Cerebellar cortex (tissue), 1 donor: ENCODE data around the gene IGSF9B.

Experiments
- DNase-seq: peaks from one replicate; pipeline ENCODE4 v3.0.0-alpha.2; 2015; ENCODE audit warnings: low spot score

The IGSF9B gene

GRCh38 chr11:133936592-133936991 is 20.2 kb downstream of the IGSF9B start:
- no peak for DNase-seq

DNA sequence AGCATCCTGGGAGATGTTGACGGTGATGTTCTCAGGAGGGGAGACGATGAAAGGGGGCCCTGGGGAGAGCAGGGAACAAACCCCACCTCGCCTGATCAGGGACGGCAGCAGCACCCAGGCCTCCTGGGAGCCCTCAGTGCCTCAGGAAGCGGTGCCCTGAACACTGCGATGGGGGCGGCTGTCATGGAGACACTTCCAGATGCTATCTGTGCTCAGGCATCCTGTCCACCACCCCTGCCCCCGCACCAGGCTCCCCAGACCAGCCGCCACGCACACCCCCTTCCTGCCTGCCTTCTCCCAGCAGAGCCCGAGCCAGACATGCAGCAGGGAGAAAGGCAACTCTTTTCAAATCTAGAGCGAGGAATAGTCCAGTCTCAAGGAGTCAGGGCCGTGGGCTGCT is 20.6 kb downstream of the IGSF9B start:
- DNase-seq: no peak

GRCh38 chr11:133935551-133935910 is 21.2 kb downstream of the IGSF9B start:
- DNase-seq: no peak

DNA sequence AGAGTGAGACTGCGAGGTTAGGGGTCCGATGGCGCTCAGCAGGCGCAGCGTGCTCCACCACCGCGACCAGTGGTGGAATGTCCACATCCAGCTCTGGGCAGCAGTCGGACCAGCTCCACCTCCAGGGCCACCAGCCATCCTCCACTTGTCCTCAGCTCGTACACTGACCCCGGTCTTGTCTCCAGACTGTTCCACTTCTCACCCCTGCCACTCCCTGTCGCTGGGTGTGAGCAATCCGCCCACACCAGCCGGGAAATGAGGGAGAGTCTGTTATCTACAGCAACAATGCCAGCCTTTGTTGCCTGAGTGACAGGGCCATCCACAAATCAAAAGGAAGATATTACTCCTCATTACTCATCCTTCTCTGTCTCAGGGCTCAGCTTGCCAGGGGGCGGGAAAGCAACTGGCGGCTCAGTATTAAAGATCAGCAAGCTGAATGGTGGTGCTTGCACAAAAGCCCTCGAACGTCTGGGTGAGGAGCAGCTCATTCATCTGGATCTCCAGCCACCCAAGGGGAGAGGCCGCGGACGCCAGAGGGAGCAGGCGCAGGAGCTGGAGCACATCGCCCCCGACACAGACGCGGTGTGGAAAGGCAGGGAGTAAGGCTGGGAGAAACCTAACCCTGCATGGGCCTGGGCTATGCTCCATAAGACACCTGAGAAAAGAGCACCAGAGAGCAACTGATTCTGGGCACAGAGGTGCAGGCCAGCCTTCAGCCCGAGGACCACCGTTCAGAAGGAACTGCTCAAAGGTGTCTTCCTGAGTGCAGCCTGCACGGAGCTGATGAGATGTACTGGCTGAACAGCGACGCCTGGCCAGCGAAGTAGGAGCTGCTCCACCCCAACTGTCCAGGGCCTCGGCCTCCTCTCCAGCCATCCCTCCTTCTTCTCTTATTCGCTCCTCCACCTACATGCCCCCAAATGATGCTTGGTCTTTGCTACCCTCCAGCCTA is 21.9 kb downstream of the IGSF9B start:
- peak; percentile 92 for DNase-seq

GRCh38 chr11:133934096-133934495 is 22.7 kb downstream of the IGSF9B start:
- peak; percentile 73 for DNase-seq

- DNase-seq: no peak
Measured at GRCh38 chr11:133931449-133932060, 25.2 kb downstream of the IGSF9B start.

GRCh38 chr11:133930767-133931448 is 25.9 kb downstream of the IGSF9B start:
- DNase-seq: no peak

GRCh38 chr11:133930053-133930766 is 26.6 kb downstream of the IGSF9B start:
- no peak for DNase-seq

DNA sequence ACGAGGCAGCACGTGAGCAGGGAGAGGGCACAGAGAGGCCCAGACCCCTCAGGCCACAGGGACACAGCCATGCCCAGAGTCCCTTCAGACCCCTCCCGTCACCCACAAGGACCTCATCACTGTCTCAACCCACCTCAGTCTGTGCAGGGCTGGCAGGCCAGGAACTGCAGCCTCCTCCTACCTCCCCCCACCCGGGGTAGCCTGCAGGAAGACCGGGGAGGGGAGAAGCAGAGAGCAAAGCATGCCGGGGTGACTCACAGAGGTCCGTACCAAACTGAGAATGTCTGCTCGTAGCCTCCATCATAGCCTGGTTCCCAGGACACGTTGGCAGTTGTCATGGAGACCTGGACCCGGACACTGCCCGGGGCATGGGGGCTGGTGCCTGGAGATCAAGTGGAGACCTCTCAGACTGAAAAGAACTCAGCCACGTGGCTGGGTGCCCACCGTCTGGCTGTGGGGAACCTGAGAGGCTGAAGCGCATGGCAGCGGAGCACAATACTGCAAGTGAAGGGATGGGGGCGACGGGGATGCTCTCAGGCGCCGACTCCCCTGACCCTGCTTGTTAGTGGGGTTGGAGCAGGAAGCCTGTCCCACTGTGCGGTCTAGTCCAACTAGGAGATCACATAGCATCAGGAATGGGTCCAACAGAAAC is 27.2 kb downstream of the IGSF9B start:
- DNase-seq: no peak

DNA sequence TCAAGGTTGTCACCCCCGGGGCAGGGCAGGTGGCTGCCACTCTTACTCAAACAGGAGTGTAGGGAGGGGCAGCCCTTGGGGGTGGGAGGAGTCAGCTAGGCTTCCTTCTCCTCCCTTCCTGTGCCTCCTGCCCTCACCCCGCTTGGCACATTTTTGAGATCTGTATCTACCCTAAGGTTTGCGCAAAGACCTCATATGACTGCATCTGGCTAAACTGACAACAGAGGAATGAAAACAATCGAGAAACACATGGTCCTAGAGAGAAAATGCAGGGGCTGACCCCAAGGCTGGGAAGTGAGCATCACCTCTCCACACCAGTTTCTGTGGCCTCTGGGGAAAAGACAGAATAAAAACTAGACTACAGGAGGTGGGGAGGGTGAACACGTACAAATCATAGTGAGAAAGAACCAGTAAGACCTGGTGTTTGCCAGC is 28.1 kb downstream of the IGSF9B start:
- no peak for DNase-seq

GRCh38 chr11:133927690-133928627 is 28.8 kb downstream of the IGSF9B start:
- peak; percentile 78 for DNase-seq

- peak; percentile 31 for DNase-seq
Measured at GRCh38 chr11:133926466-133927246, 30.1 kb downstream of the IGSF9B start.

- peak; percentile 16 for DNase-seq
Measured at GRCh38 chr11:133925756-133926155, 31.0 kb downstream of the IGSF9B start.

GRCh38 chr11:133924661-133925060 is 32.1 kb downstream of the IGSF9B start:
- DNase-seq: no peak

DNA sequence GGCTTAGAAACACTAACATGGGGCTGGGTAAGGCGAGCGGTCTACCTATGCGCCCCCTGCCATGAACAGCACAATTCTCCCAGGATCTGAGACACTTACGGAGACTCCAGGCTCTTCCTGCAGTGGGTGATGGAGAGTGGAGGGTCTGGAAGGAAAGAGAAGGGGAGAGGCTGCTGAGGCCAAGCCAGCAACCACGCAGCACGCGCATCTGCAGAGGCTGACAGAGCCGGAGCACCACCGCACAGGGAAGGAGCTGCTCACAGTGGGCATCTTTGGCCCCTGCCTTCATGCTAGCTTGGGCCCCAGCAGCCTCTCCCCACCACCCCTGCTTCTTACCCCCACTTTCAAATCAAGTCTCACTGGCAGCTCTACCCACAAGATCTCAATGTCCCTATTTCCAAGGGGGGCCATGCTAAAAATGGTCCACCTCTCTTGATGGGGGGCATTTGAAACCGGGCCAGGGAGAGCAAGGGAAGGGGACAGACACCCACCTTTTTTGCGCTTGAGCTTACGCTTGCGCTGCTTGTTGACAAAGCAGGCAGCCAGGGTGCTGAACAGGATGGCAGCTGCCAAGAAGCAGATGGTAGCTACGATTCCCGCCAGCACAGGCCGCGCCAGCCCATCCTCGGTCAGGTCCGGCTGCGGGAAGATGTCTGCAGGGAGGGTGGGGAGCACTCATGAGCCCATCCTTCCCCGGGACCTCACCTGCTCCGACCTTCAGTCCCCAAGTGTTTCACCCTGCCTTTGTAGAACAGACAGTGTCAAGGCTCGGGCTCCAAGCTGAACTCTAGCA is 34.5 kb downstream of the IGSF9B start:
- peak; percentile 89 for DNase-seq

DNA sequence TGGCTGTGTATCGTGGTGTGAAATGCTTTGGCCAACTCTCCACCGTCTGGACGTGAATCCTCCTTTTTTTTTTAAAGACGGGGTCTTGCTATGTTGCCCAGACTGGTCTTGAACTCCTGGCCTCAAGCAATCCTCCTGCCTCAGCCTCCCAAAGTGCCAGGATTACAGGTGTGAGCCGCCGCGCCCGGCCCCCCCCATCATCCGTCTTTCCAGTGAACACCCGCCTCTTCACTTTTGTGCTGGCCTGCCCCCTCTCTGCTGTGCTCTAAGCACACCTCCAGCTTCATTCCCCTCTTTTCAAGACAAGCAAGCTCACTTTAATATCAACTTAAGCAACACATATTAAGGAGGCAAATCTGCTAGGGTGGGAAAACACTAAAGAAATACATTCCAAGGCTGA is 35.3 kb downstream of the IGSF9B start:
- no peak for DNase-seq

DNA sequence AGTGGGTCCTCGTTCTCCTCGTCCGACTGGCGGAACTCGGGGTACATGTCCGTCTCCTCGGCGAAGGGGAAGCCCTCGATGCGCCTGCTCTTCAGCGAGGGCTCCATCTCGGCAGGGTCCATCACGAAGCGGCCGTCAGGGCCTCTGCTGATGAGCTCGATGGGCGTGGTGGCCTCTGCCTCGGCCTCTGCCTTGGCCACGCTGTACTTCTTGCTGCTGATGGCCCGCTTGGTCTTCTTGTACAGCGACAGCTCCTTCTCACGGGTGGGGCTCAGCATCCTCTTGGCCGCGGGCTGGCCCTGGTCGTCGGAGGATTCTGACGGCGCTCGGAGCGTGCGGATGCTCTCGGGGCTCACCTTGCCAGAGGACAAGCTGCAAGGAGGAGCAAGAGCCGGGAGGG is 35.7 kb downstream of the IGSF9B start:
- DNase-seq: no peak

- DNase-seq: no peak
Measured at GRCh38 chr11:133920109-133920990, 36.4 kb downstream of the IGSF9B start.
